Measurements from ENCODE around the gene OR2K2. TPM values are rescaled to one million over a fixed set of nuclear protein-coding genes. Genes with fewer than 3 reads are reported as not detected.

Gene OR2K2
- polyA plus RNA-seq, 2 of the 4 experiments (the other 2 are of a cell fraction): not detected

DNA sequence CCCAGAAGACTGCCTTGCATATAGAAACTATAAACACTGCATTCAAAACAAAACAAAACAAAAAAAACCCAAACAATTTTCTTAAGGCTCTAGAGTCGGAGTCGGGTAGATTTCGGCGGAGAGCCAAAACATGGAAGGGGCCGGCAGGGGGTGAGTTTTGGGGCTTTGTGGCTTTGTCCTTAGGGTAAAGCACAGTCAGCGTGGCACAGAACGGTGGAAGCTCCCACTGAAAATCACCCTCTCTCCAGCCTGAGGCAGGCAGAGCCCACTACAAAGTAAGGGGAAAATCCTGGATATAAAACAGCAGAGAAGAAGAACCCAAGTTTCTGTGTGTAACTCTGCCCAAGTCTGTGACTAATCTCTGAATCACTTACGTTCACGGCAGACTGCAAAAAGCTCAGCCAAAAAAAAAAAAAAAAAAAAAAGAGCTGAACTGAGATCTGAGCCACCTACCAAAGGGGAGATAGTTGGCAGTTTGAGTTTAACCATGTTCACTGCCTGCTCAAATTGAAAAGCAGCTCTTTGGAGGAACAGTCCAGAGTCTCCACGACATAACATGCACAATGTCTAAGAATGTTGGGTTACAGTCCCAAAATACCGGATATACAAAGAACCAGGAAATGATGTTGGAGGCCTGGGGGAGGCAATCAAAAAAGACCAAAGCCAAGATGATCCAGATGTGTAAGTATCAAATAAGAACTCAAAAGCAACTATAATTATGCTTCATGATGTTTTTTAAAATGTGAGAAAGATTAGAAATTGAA lies 26.6 kb upstream of the OR2K2 start:
- Histone ChIP-seq H3K4me1 (peaks cover 16% of the 10 kb centered on the region), H3K4me2 (peak overlapping the region; percentile 72), H3K4me3 (peak overlapping the region; percentile 35), H3K9me3 (no peaks in the 10 kb centered on the region), H3K27ac (peak overlapping the region; percentile 72 to 84)
- TF ChIP-seq RAD21 (conservative IDR thresholded peaks at IDR 0.05 in 1 of 2, IDR thresholded peaks at IDR 0.05 in 1 of 2) (no peak), HES2 (IDR thresholded peaks at IDR 0.05) (no peak), NR3C1 (IDR thresholded peaks at IDR 0.05) (no peak), NPAS2 (CRISPR knock-in tag; IDR thresholded peaks at IDR 0.05; ENCODE audit: borderline replicate concordance) (no peak), HOXB5 (CRISPR knock-in tag; IDR thresholded peaks at IDR 0.05) (no peak), E2F6 (IDR thresholded peaks at IDR 0.05; ENCODE audit: borderline replicate concordance, low read depth) (0 out of 2 replicates have a peak, but pooled peaks have one; percentile 20), HOXB13 (CRISPR knock-in tag; IDR thresholded peaks at IDR 0.05; ENCODE audit: low read depth) (no peak), RARB (CRISPR knock-in tag; IDR thresholded peaks at IDR 0.05) (no peak), JUNB (IDR thresholded peaks at IDR 0.05) (peak; percentile 73), FOSL2 (IDR thresholded peaks at IDR 0.05) (peak; percentile 68), FOSL2 (CRISPR knock-in tag; IDR thresholded peaks at IDR 0.05) (peak; percentile 78), EHF (CRISPR knock-in tag; IDR thresholded peaks at IDR 0.05) (no peak), JUN (IDR thresholded peaks at IDR 0.05) (0 out of 5 replicates have a peak, but pooled peaks have one; percentile 26 to 35)
- TF ChIP-seq, protein P1, sequence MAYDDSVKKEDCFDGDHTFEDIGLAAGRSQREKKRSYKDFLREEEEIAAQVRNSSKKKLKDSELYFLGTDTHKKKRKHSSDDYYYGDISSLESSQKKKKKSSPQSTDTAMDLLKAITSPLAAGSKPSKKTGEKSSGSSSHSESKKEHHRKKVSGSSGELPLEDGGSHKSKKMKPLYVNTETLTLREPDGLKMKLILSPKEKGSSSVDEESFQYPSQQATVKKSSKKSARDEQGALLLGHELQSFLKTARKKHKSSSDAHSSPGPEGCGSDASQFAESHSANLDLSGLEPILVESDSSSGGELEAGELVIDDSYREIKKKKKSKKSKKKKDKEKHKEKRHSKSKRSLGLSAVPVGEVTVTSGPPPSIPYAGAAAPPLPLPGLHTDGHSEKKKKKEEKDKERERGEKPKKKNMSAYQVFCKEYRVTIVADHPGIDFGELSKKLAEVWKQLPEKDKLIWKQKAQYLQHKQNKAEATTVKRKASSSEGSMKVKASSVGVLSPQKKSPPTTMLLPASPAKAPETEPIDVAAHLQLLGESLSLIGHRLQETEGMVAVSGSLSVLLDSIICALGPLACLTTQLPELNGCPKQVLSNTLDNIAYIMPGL (CRISPR knock-in tag; IDR thresholded peaks at IDR 0.05; ENCODE audit: borderline replicate concordance): no peak
- TF ChIP-seq, protein P2, sequence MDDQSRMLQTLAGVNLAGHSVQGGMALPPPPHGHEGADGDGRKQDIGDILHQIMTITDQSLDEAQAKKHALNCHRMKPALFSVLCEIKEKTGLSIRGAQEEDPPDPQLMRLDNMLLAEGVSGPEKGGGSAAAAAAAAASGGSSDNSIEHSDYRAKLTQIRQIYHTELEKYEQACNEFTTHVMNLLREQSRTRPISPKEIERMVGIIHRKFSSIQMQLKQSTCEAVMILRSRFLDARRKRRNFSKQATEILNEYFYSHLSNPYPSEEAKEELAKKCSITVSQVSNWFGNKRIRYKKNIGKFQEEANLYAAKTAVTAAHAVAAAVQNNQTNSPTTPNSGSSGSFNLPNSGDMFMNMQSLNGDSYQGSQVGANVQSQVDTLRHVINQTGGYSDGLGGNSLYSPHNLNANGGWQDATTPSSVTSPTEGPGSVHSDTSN (IDR thresholded peaks at IDR 0.05): no peak
- 13% methylated on average over 11 of the region's 11 CpGs for WGBS (ENCODE audit: missing lambda C conversion rate)
- CTCF ChIA-PET: no interaction called here
- peak; percentile 90 to 93 for ATAC-seq
- FAIRE-seq: peak; percentile 68
- peak; percentile 75 to 79 for DNase-seq (ENCODE audit: low read depth in 1 of 2, low spot score in 1 of 2)
- POLR2A ChIA-PET: interaction anchor here (0.6 to 1.0 kb wide), 7 partner anchors 10 to 655 kb away, joined by 3 to 6 read pairs (median 3); partner anchors contain the start of gene DNAJC25

GRCh38 chr9:111352545-111352944 lies 22.5 kb upstream of the OR2K2 start:
- POLR2A ChIA-PET: no interaction called here

More at GRCh38 chr9:111352545-111352944, 22.5 kb upstream of the OR2K2 start:
- DNase-seq (ENCODE audit: low read depth in 1 of 2, low spot score in 1 of 2) (no peak), FAIRE-seq (no peak), ATAC-seq (no peak)
- 49% methylated on average over 2 of the region's 2 CpGs for WGBS (ENCODE audit: missing lambda C conversion rate)
- peaks cover 39% of the 10 kb centered on the region for H3K4me1 ChIP-seq
- CTCF ChIA-PET: interaction anchor here (1.1 kb wide), 1 partner anchor 18 kb away, joined by 3 read pairs; no protein-coding TSS in a partner anchor
- no peak for TF ChIP-seq MYC (IDR thresholded peaks at IDR 0.05; ENCODE audit: borderline replicate concordance, low read length)
- no peak for TF ChIP-seq SREBF2 (IDR thresholded peaks at IDR 0.05)
- TF ChIP-seq ZFP36 (IDR thresholded peaks at IDR 0.05; ENCODE audit: borderline replicate concordance, partially characterized antibody): no peak
- no peak for TF ChIP-seq KDM5A (IDR thresholded peaks at IDR 0.05)
- no peak for TF ChIP-seq TP53 (CRISPR knock-in tag; IDR thresholded peaks at IDR 0.05)
- TF ChIP-seq, protein P3, sequence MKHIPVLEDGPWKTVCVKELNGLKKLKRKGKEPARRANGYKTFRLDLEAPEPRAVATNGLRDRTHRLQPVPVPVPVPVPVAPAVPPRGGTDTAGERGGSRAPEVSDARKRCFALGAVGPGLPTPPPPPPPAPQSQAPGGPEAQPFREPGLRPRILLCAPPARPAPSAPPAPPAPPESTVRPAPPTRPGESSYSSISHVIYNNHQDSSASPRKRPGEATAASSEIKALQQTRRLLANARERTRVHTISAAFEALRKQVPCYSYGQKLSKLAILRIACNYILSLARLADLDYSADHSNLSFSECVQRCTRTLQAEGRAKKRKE (CRISPR knock-in tag; IDR thresholded peaks at IDR 0.05; ENCODE audit: low read depth): no peak
- no peak overlapping the region for H3K4me2 ChIP-seq
- H3K4me3 ChIP-seq: no peak overlapping the region
- H3K27ac ChIP-seq: no peak overlapping the region
- H3K9me3 ChIP-seq: no peaks in the 10 kb centered on the region
